GM19035 (cell line): Measurements from ENCODE around the gene LCE1B.

Experiments
- ATAC-seq: cut with Tn5 transposase; IDR thresholded peaks from one replicate; pipeline ENCODE4 v1.9.1; 2021; ENCODE audit not compliant: unreplicated experiment

The LCE1B gene

GRCh38 chr1:152811671-152812070 lies at the start of gene LCE1B:
Gene LCE1B, plus strand, starts transcription at chr1:152811971. Its CDS starts 476 bp downstream, at chr1:152812447.
- no peak for ATAC-seq

GRCh38 chr1:152768847-152769533 lies 42.8 kb upstream of the LCE1B start:
- no peak for ATAC-seq

- ATAC-seq: no peak
Observed at GRCh38 chr1:152770411-152770810, 41.4 kb upstream of the LCE1B start.

DNA sequence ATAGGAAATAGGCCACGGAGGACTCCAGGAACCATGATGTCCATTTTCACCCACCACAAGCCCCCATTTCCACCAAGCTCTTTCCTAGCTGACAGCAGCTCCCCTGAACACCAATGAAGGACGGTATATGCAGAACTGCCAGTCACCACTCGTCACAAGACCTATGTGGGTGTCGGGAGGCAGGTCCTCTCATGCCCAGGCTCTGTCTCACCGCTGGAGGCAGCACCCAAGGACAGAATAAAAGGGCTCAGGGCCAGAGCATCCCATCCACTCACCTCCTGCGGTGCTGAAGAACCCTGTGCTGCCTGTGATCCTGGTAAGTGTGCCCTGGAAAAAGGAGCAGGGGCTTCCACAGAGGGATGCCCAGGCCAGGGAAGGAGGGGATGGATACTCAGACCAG lies 36.9 kb upstream of the LCE1B start, which contains the start of gene LCE1F:
LCE1F (plus strand) TSS at position 266 of the 400 bp plus-strand sequence. CDS start 1,232 bp downstream, outside the sequence.
- no peak for ATAC-seq

DNA sequence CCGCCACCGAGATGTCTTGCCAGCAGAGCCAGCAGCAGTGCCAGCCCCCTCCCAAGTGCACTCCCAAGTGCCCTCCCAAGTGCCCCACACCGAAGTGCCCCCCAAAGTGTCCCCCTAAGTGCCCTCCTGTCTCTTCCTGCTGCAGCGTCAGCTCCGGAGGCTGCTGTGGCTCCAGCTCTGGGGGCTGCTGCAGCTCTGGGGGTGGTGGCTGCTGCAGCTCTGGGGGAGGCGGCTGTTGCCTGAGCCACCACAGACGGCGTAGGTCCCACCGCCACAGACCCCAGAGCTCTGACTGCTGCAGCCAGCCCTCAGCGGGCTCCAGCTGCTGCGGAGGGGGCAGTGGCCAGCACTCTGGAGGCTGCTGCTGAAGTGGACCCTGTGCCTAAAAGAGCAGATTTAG lies 35.4 kb upstream of the LCE1B start:
- no peak for ATAC-seq

- no peak for ATAC-seq
Observed at GRCh38 chr1:152777510-152778137, 34.1 kb upstream of the LCE1B start.

DNA sequence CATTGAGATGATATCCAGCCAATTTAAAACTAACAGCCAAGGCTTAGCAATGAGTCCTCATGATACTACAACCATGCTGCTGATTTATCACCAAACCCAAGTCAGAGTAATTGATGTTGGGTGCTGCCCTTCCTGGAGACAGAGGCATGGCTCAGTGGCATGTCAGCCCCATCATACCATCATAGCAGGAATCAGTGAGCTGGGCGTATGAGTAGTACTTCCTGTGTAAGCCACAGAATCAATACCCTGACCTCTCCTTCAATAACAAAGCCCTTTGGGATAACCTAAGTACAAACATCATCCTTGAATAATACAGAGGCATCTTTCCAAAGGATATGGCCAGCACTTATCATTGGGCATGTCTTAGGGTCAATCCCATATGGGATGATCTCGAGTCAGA lies 28.7 kb upstream of the LCE1B start:
- ATAC-seq: no peak

DNA sequence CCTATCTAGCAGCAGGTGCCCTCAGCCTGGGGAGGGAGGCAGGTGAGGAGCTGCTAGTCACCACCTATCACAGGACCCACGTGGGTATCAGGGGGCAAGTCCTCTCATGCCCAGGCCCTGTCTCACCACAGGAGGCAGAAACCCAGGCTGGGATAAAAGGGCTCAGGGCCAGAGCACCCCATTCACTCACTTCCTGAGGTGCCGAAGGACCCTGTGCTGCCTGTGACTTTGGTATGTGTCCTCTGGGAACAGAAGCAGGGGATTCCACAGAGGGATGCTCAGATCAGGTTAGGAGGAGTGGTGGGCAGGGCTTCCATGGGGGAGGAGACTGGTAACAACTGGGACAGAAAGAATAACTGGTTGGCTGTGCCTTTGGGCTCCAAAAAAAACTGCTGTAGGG lies 25.7 kb upstream of the LCE1B start, which contains the start of gene LCE1E:
LCE1E (plus strand) TSS at position 181 of the 400 bp plus-strand sequence. CDS start 1,043 bp downstream, outside the sequence.
- no peak for ATAC-seq

- ATAC-seq: no peak
Observed at GRCh38 chr1:152795686-152796085, 16.1 kb upstream of the LCE1B start.

DNA sequence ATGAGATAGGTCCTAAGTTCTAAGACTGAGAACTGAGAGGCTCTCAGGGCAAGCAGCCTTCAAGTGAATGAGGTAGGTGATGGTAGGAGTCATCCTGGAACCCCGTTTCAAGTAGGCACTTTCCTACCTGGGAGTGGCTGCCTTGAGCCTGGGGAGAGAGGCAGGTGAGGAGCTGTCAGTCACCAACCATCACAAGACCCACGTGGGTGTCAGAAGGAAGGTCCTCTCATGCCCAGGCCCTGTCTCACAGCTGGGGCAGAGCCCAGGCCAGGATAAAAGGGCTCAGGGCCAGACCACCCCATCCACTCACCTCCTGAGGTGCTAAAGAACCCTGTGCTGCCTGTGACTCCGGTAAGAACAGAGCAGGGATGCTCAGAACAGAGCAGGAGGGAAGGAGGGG lies 15.3 kb upstream of the LCE1B start, which contains the start of gene LCE1D:
LCE1D (plus strand) TSS at position 301 of the 400 bp plus-strand sequence. CDS start 1,074 bp downstream, outside the sequence.
- no peak for ATAC-seq

- ATAC-seq: no peak
Observed at GRCh38 chr1:152801333-152801732, 10.4 kb upstream of the LCE1B start.

DNA sequence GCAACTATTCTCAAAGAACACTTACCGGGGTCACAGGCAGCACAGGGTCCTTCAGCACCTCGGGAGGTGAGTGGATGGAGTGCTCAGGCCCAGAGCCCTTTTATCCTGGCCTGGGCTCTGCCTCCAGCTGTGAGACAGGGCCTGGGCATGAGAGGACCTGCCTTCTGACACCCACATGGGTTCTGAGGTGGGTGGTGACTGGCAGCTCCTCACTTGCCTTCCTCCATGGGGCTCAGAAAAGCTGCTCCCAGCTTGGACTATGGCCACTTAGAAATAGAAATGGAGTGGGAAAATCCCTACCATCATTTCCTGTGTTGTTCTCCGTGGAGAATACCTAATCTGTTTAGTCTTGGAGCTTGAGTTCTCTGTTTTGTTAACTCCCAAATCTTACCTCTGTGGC lies 5.2 kb upstream of the LCE1B start, which contains the start of gene LCE1C:
LCE1C (minus strand) TSS at position 76 of the 400 bp plus-strand sequence. CDS start 1,173 bp downstream, outside the sequence.
- ATAC-seq: no peak

DNA sequence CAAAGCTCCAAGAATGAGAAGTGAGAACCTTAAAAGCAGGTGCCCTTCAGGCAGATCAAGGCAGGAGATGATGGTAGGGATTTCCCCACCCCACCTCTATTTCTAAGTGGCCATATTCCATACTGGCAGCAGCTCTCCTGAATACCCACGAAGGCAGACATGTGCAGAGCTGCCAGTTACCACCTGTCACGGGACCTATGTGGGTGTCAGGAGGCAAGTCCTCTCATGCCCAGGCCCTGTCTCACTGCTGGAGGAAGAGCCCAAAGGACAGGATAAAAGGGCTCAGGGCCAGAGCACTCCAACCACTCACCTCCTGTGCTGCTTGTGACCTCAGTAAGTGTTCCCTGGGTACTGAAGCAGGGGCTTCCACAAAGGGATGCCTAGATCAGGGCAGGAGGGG lies 721 bp upstream of the LCE1B start:
- no peak for ATAC-seq

DNA sequence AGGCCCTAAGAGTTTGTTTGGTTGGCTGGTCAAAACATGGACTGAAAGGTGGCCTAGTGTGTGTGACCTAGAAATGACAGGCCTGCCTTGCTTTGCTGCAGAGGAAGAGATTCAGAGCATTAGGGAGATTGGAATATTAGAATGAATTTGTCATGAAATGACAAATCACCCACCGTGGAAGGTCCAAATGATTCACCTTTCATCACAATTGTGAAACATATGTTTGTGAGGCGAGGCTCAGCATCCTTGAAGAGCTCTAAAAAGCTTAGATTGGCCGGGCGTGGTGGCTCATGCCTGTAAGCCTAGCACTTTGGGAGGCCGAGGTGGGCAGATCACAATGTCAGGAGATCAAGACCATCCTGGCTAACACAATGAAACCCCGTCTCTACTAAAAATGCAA lies 5.5 kb downstream of the LCE1B start:
- no peak for ATAC-seq

DNA sequence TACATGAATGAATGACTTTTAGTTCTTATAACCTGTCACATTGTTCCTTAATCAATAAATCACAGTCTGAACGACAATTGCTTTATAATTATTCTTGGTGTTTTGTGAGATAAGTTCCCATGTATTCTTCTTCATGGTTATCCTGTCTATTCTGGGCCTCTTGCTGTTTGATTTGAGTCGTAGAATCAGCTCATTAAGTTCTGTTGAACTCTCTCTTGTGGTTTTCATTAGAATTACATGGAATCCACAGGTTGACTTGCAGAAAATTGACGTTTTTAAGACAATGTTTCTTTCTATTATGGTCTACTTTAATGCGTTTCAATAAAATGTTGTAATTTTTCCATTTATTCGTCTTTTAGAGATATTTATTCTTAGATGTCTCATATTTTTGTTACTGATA lies 11.5 kb downstream of the LCE1B start:
- no peak for ATAC-seq

- ATAC-seq: no peak
Observed at GRCh38 chr1:152824964-152825363, 13.2 kb downstream of the LCE1B start.

DNA sequence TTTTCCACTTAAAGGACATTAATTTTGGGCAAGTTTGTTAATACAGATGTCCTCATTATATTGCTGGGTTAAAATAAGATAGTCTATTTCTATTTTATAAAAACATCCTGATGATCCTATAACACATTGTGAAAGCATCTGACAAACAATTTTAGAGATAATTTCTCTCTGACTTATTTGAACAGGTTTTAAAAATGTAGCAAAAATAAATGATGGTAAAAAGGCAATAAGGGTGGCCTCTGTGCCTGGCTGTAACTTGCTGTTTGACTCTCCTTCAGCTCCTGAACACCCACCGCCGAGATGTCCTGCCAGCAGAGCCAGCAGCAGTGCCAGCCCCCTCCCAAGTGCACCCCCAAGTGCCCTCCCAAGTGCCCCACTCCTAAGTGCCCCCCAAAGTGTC lies 15.4 kb downstream of the LCE1B start, which contains the start of gene LCE1A:
LCE1A (plus strand) TSS at position 301 of the 400 bp plus-strand sequence; CDS start at position 301, 0 bp downstream.
- ATAC-seq: no peak

DNA sequence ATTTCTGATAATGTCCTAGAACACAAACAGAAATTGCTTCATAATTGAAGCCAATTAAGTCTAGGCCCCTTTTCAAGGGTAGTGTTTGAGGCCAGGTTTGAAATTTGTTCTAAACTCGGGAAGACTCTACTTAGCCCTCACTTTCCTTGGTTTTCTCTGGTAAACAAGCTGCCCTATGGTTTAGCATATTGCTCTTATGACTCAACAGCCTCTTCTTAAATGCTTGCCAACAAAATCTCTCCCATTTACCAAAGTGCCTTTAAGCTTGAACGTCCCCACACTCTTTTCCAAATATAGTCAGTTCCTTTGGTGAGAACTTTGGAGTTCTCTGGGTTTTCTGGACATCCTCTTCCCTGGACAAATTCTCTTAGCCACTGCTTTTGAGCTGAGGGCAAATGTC lies 25.1 kb downstream of the LCE1B start:
- ATAC-seq: no peak

DNA sequence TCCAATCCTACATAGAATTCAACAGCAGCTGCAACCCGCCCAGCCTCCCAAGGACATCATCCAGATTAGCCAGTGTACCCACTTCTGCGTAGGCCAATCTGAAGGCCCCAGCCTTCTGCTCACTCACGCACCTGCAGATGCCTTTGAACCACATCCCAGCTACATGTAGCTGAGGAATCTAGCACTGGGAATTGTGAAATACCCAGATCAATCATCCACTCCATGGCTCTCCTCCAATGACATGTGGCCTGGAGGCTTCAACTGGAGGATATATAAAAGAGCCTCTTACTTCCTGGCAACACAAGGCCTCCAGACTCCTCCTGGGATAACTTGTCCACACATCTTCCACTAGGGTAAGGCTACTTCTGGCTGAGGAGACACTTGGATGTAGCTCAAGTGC lies 30.8 kb downstream of the LCE1B start, which contains the start of gene LCE6A:
LCE6A (plus strand) TSS at position 301 of the 400 bp plus-strand sequence. CDS start 665 bp downstream, outside the sequence.
- ATAC-seq: no peak

- ATAC-seq: no peak
Observed at GRCh38 chr1:152855661-152856060, 43.9 kb downstream of the LCE1B start.

DNA sequence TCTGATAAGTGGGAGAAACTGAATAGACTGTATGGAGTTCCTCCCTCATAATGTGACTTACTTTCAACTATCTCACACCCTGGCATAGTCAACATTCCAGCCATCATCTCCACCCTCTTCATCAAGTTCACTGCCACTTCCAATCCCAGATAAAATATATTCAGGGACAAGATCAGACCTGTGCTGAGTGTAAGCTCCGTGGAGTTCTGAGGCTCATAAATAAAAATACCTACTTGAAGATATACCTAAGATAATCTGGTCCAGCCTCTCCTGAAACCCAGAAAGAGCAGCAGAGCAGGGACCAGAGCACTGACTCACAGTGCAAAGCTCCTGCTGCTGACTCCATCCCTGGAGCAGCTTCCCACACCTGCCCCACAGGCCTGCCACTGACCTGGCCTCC lies 46.3 kb downstream of the LCE1B start:
- no peak for ATAC-seq

- no peak for ATAC-seq
Observed at GRCh38 chr1:152859696-152860095, 47.9 kb downstream of the LCE1B start, which contains the start of gene LCE7A. Gene LCE7A, plus strand, starts transcription at chr1:152859996. Its CDS starts 702 bp downstream, at chr1:152860698.
